Astrocyte (in vitro differentiated cells and primary cell): ENCODE data around the gene NEDD9.

Source experiments
- CTCF ChIP-seq: IDR thresholded peaks from 2 replicates; pipeline ENCODE4 v1.5.1; 2011; ENCODE audit warnings: low read depth, mild to moderate bottlenecking, inconsistent platforms, low read length, moderate library complexity; ENCODE audit not compliant: insufficient read depth
- EZH2 ChIP-seq: IDR thresholded peaks from 2 replicates; pipeline ENCODE4 v1.6.1; 2012; ENCODE audit warnings: mild to moderate bottlenecking, low read length, inconsistent platforms; ENCODE audit not compliant: insufficient read depth

- TF ChIP-seq CTCF (no peak), EZH2 (no peak)
Measured at GRCh38 chr6:11193434-11193833, 39.0 kb downstream of the NEDD9 start.
